ENCODE data around the gene DNAJB9.
"Not testable (repeated sequence)": the region's sequence is repeated elsewhere in the genome, so short reads cannot be mapped to it uniquely, and the experiment has no call there.

GRCh38 chr7:108538685-108539084 is 31.0 kb upstream of the DNAJB9 start:
- not testable (repeated sequence) for TF ChIP-seq ZNF169 (tag by site-specific recombination; IDR thresholded peaks at IDR 0.05); MZF1 (tag by site-specific recombination; IDR thresholded peaks at IDR 0.05; ENCODE audit: borderline replicate concordance); CTCF (tag by site-specific recombination; IDR thresholded peaks at IDR 0.05); ZNF596 (tag by site-specific recombination; IDR thresholded peaks at IDR 0.05); ZNF449 (tag by site-specific recombination; IDR thresholded peaks at IDR 0.05); ZNF600 (tag by site-specific recombination; IDR thresholded peaks at IDR 0.05); ZBTB7A (tag by site-specific recombination; IDR thresholded peaks at IDR 0.05; ENCODE audit: low read depth); ZSCAN5A (tag by site-specific recombination; IDR thresholded peaks at IDR 0.05); MEIS1 (CRISPR knock-in tag; IDR thresholded peaks at IDR 0.05; ENCODE audit: borderline replicate concordance); PRDM4 (tag by site-specific recombination; IDR thresholded peaks at IDR 0.05)
